KBM-7 (cell line): ENCODE data around the gene CASP9.
"Not testable (repeated sequence)": the region's sequence is repeated elsewhere in the genome, so short reads cannot be mapped to it uniquely, and the experiment has no call there.

Experiments used
- DNase-seq: peaks from one replicate; pipeline ENCODE4 v3.0.0-alpha.2; 2015
- in situ Hi-C: fragments of 300-500 bp; cut with MboI; formaldehyde crosslinking; loops from 2 replicates; pipeline ENCODE4 v1.14.3; 2020; ENCODE audit warnings: low sequenced_read_pairs, low pct_unique_long_range_greater_than_20kb, mixed read lengths

Gene CASP9

DNA sequence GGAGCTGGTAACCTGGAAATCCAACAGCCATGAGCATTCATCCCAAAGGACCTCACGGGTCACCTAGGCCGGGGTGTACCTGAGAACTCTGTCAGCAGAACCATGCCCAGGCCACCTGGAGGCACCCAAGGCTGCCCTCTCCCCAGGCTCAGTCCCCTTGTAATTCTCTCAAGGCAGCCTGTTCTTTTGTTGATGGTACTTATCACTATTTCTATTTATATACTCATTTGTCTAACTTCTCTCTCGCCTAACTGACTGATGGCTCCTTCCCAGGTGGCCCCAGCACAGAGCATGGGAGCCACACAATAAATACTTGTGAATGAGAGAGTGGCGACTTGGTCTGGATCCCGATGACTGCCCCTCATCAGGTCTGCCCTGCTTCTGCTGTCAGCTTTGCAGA, 16.7 kb downstream of the CASP9 start:
- DNase-seq = no peak
- in situ Hi-C loops = no loop called here

GRCh38 chr1:15506831-15507230, 17.2 kb downstream of the CASP9 start:
- in situ Hi-C loops = no loop called here
- DNase-seq = no peak

DNA sequence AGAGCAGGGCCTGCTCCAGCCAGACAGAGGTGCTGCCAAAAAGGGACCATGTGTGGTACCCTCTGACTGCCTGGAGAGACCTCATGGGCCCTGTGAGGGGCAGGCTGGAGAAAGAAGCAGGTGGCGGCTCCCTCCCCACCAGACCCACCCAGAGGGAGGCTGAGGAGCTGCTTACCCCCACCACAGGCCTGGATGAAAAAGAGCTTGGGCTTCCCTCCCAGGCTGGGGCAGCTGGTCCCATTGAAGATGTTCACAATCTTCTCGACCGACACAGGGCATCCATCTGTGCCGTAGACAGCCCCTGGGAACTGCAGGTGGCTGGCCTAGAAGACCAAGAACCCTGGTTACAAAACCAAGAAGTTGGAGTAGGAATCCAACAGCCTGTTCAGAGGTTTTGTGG, 19.6 kb downstream of the CASP9 start:
- in situ Hi-C loops = no loop called here
- DNase-seq = no peak

DNA sequence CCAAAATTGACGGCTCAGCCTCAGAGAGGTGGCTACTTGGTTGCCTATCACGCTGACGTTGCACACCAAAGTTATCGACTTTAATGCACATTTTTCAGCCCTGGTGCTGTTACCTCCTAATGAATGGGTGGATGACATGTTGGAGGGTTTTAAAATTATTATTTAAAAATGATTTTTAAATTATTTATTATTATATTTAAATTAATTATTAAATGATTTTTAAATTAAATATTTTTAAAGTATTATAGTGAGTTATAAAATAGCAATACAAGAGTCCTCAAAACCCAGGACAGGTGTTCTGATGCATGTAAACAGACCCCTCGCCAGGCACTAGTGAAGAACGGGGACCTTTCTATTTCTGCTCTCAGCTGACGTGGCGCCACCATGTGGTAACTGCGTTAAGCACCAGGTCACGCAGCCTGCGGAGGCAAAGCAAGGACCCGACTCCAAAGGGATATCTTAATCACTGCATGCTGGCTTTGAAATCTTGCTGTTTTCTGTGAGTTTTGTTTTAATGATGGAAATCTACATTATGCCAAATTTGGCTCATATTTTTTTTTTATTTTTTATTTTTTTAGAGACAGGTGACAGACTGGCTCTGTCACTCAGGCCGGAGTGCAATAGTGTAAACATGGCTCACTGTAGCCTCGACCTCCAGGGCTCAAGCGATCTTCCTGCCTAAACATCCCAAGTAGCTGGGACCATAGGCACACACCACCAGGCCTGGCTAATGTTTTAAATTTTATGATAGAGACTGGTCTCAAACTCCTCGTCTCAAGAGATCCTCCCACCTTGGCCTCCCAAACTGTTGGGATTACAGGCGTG, 22.6 kb downstream of the CASP9 start:
- DNase-seq = peak; percentile 61
- in situ Hi-C loops = no loop called here

GRCh38 chr1:15500184-15501178, 23.5 kb downstream of the CASP9 start:
- in situ Hi-C loops = no loop called here
- DNase-seq = no peak

- in situ Hi-C loops = no loop called here
- DNase-seq = no peak
Measured at GRCh38 chr1:15493869-15494390, 30.1 kb downstream of the CASP9 start.

DNA sequence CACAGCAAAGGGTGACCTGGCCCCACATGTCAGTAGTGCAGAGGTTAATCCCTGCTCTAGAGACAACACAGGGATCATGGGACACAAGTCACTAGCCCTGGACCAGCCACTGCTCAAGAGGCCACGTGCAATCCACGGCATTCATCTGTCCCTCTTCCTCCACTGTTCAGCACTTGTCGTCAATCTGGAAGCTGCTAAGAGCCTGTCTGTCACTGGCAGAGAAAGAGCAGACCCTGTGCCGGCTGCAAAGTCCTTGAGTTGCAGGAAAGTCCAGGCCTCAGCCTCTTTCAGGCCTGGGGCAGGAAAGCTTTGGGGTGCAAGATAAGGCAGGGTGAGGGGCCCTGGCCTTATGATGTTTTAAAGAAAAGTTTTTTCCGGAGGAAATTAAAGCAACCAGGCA, 31.4 kb downstream of the CASP9 start:
- in situ Hi-C loops = no loop called here
- no peak for DNase-seq

DNA sequence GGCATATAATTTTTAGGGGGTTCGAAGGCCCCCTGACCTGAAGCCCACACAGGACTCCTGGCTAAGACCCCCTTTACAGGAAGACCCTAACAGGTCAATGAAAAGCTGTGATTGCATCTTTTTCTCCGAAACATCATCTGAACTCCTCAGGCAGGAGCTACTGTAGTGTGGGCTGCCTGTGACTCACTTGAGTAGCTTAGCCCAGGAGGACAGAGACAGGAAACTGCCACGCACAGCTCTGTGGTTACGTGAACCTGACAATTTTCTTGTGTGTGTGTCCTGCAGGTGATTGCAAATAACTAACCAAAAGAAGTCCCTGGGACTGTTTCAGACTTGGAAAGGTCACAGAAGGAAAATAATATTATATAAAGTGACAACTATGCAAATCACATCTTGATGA, 33.0 kb downstream of the CASP9 start:
- DNase-seq, in situ Hi-C loops: not testable (repeated sequence)

- in situ Hi-C loops = no loop called here
- DNase-seq = no peak
Measured at GRCh38 chr1:15489052-15489736, 34.8 kb downstream of the CASP9 start.

GRCh38 chr1:15488371-15488770, 35.6 kb downstream of the CASP9 start:
- DNase-seq = no peak
- in situ Hi-C loops = no loop called here

DNA sequence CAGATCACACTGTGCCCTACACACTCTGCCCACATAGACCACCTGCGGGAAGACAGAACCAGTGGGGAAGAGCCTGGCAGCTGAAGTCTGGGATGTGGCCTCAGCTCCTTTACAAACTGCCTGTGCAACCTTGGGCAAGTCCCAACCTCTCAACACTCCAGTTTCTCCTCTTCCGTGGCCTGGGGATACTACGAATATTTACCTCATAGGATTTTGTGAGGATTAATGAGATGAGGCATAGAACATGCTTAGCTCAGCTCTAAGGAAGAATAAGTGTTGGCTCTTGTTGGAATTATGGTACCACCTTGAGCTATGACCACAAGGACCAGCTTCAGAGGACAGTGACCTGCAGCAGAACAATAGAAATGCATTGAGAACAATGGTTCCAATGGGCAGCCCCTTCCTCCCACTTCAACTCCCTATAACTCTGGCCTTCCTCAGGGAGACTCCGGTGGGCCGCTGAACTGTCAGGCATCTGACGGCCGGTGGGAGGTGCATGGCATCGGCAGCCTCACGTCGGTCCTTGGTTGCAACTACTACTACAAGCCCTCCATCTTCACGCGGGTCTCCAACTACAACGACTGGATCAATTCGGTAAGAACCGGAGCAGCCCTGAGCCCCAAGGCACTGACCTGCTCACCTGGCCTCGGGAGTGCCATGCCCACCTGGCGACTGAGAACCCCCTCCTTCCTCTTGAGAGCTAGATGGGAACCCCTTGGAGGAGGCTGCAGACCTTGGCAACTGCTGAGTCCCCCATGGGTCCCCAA, 37.0 kb downstream of the CASP9 start:
- in situ Hi-C loops, DNase-seq: not testable (repeated sequence)

- in situ Hi-C loops = no loop called here
- no peak for DNase-seq
Measured at GRCh38 chr1:15485636-15486035, 38.4 kb downstream of the CASP9 start.

GRCh38 chr1:15484443-15484842, 39.6 kb downstream of the CASP9 start:
- in situ Hi-C loops, DNase-seq: not testable (repeated sequence)

DNA sequence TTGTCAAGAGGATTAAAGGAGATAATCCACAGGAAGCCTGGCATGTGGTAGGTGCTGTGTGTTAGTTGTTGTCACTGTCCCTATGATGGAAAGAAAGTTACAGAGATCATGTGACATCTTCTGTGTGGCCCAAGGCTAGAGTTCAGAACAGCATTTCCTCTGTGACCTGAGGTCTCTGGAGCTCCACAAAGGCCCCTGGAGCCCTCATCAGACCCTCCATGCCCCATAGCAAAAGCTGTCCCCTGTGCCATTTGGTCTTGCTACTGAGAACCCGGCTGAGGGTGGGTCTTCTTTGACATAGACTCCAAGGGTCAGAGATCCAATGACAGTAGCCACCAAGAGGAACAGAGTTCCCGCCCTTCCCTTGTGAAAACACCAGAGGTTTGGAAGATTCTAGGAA, 40.0 kb downstream of the CASP9 start:
- in situ Hi-C loops = no loop called here
- no peak for DNase-seq

- in situ Hi-C loops, DNase-seq: not testable (repeated sequence)
Measured at GRCh38 chr1:15482983-15483543, 41.0 kb downstream of the CASP9 start.

DNA sequence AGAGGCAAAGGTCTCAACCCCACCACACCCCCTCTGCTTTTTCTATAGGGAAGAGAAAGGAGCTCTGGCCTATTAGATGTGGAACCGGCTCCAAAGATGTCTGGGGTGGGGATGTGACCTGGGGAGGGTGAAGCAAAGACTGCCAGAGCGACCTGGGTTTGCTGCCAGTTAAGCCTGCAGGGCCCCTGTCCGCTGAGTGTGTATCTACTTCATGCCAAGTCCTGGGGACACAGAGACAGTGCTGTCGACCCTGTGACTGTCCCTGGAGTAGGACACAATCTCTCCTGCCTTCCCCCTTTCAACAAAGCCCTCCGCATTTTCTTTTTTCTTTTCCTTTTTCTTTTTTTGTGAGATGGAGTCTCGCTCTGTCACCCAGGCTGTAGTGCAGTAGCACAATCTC, 41.6 kb downstream of the CASP9 start:
- in situ Hi-C loops, DNase-seq: not testable (repeated sequence)

- in situ Hi-C loops = no loop called here
- no peak for DNase-seq
Measured at GRCh38 chr1:15479654-15480347, 44.2 kb downstream of the CASP9 start.
